HCT116 (cell line): ENCODE results near the gene KCNJ10. TPM values are rescaled to one million over a fixed set of nuclear protein-coding genes. Genes with fewer than 3 reads are reported as not detected.

ENCODE experiments used
- ATAC-seq: fragments of 200-7000 bp; cut with Tn5 transposase; 2 replicates; pipeline ENCODE4 v1.9.1; 2020; ENCODE audit warnings: mild to moderate bottlenecking, moderate library complexity
- BruUV-seq: library from RNA; stranded (reverse); fragments of 400-500 nt; replicated peaks from 2 replicates; lab custom pipeline; 2021; lab: Mats Ljungman, UMichigan
- CTCF ChIA-PET: fragments of 300-600 bp; sonication (Branson Sonifier 250); formaldehyde crosslinking; loops from one replicate; lab custom pipeline; 2021; ENCODE audit warnings: antibody characterized with exemption; lab: Charles Lee
- POLR2A ChIA-PET: fragments of 300-600, 350-600 bp; sonication (Branson Sonifier 250); formaldehyde crosslinking; loops from one replicate; lab custom pipeline; 2021; ENCODE audit warnings: antibody characterized with exemption; lab: Charles Lee
- RAD21 ChIA-PET, 2 experiments: fragments of 300-600 bp; sonication (Branson Sonifier 250); formaldehyde crosslinking; loops; one replicate each; lab custom pipeline; 2023; ENCODE audit warnings: low total read pairs in 2 of 2; ENCODE audit not compliant: uncharacterized antibody in 2 of 2, unreplicated experiment in 2 of 2, low non-redundant PET in 1 of 2; lab: Charles Lee
- DNase-seq: peaks from one replicate; pipeline ENCODE4 v3.0.0-alpha.2; 2010; ENCODE audit warnings: low read depth, low spot score
- H2AFZ ChIP-seq: fragments of 200-600 bp; shearing (Covaris generic), sonication (generic); 2 replicates; pipeline ENCODE4 v1.6.1; 2017; ENCODE audit warnings: low read depth, mixed run types, mixed read lengths, antibody characterized with exemption, low read length; ENCODE audit not compliant: poor library complexity, severe bottlenecking
- H3K27ac ChIP-seq: 2 replicates; pipeline ENCODE4 v1.5.1; 2012; ENCODE audit warnings: low read depth, low read length
- H3K27me3 ChIP-seq: fragments of 200-600 bp; sonication (generic); 2 replicates; pipeline ENCODE4 v1.6.1; 2016; ENCODE audit warnings: mixed run types, low read length, mixed read lengths; ENCODE audit not compliant: insufficient read depth
- H3K36me3 ChIP-seq, 2 experiments: fragments of 200-500 bp in 1 of 2; fragments of 200-600 bp in 1 of 2; sonication (Bioruptor generic) in 1 of 2; sonication (generic) in 1 of 2; 2 replicates each; pipeline versions ENCODE4 v1.5.1 to v1.6.1; 2014 to 2016; ENCODE audit warnings: low read length in 2 of 2, inconsistent platforms in 1 of 2, mixed read lengths in 1 of 2, mixed run types in 1 of 2; ENCODE audit not compliant: insufficient read depth in 2 of 2, control insufficient read depth in 1 of 2
- H3K4me1 ChIP-seq, 2 experiments: fragments of 200-600 bp in 1 of 2; sonication (generic) in 1 of 2; 2 replicates each; pipeline versions ENCODE4 v1.5.1 to v1.6.1; 2012 to 2017; ENCODE audit warnings: low read length in 2 of 2, inconsistent platforms in 1 of 2, mild to moderate bottlenecking in 1 of 2, mixed read lengths in 1 of 2, mixed run types in 1 of 2, moderate library complexity in 1 of 2; ENCODE audit not compliant: insufficient read depth in 2 of 2, control insufficient read depth in 1 of 2
- H3K4me2 ChIP-seq: fragments of 200-600 bp; sonication (generic); 2 replicates; pipeline ENCODE4 v1.6.1; 2017; ENCODE audit warnings: mixed run types, low read length, mixed read lengths
- H3K4me3 ChIP-seq, 2 experiments: fragments of 200-600 bp in 1 of 2; sonication (generic) in 1 of 2; replicated peaks in 1 of 2; 2 replicates each; pipeline ENCODE4 v1.5.1; 2011 to 2016; ENCODE audit warnings: low read length in 2 of 2, control low read depth in 1 of 2, low read depth in 1 of 2, mild to moderate bottlenecking in 1 of 2, mixed read lengths in 1 of 2, mixed run types in 1 of 2
- H3K79me2 ChIP-seq: fragments of 200-600 bp; sonication (generic); 2 replicates; pipeline ENCODE4 v1.6.1; 2017; ENCODE audit warnings: mild to moderate bottlenecking, mixed run types, low read length, moderate library complexity, mixed read lengths; ENCODE audit not compliant: insufficient read depth
- H3K9ac ChIP-seq: fragments of 200-600 bp; sonication (generic); 2 replicates; pipeline ENCODE4 v1.6.1; 2016; ENCODE audit warnings: low read length, mixed read lengths
- H3K9me2 ChIP-seq: fragments of 200-600 bp; sonication (generic), shearing (Covaris generic); 2 replicates; pipeline ENCODE4 v1.6.1; 2017; ENCODE audit warnings: mixed run types, mild to moderate bottlenecking, moderate library complexity; ENCODE audit not compliant: insufficient read depth
- H3K9me3 ChIP-seq, 2 experiments: fragments of 200-500 bp in 1 of 2; fragments of 200-600 bp in 1 of 2; sonication (Bioruptor generic) in 1 of 2; sonication (generic) in 1 of 2; 2 replicates each; pipeline ENCODE4 v1.6.1; 2014 to 2017; ENCODE audit warnings: low read length in 2 of 2, mixed read lengths in 2 of 2, inconsistent platforms in 1 of 2, low read depth in 1 of 2, mild to moderate bottlenecking in 1 of 2, mixed run types in 1 of 2, moderate library complexity in 1 of 2; ENCODE audit not compliant: control insufficient read depth in 1 of 2, insufficient read depth in 1 of 2
- H4K20me1 ChIP-seq: fragments of 200-600 bp; sonication (generic), shearing (Covaris generic); 2 replicates; pipeline ENCODE4 v1.6.1; 2017; ENCODE audit warnings: mixed run types, mild to moderate bottlenecking, moderate library complexity; ENCODE audit not compliant: insufficient read depth
- CBX3 ChIP-seq: IDR thresholded peaks from 2 replicates; pipeline ENCODE4 v1.6.1; 2012; ENCODE audit warnings: low read depth
- CEBPB ChIP-seq: IDR thresholded peaks from 2 replicates; pipeline ENCODE4 v1.6.1; 2012; ENCODE audit warnings: low read depth
- CTCF ChIP-seq, 3 experiments: fragments of 200-600 bp in 1 of 3; sonication (generic) in 1 of 3; IDR thresholded peaks in 2 of 3; conservative IDR thresholded peaks in 1 of 3; 2 replicates each; pipeline ENCODE4 v1.5.1; 2012 to 2017; ENCODE audit warnings: low read depth in 2 of 3, low read length in 2 of 3, antibody characterized with exemption in 1 of 3, borderline replicate concordance in 1 of 3, control low read depth in 1 of 3, mild to moderate bottlenecking in 1 of 3, mixed read lengths in 1 of 3, mixed run types in 1 of 3, moderate library complexity in 1 of 3; ENCODE audit not compliant: insufficient read depth in 1 of 3
- EGR1 ChIP-seq: IDR thresholded peaks from 2 replicates; pipeline ENCODE4 v1.6.1; 2012; ENCODE audit warnings: low read depth
- EZH2 ChIP-seq: fragments of 200-600 bp; sonication (generic); IDR thresholded peaks from 2 replicates; pipeline ENCODE4 v1.6.1; 2017; ENCODE audit warnings: antibody characterized with exemption, mixed run types
- MAX ChIP-seq: IDR thresholded peaks from 2 replicates; pipeline ENCODE4 v1.6.1; 2012
- POLR2A ChIP-seq: IDR thresholded peaks from 2 replicates; pipeline ENCODE4 v1.7.0; 2011; ENCODE audit warnings: borderline replicate concordance; ENCODE audit not compliant: insufficient read depth, insufficient read length; ENCODE audit errors: extremely low read depth
- RAD21 ChIP-seq: IDR thresholded peaks from 2 replicates; pipeline ENCODE4 v1.6.1; 2012; ENCODE audit warnings: low read depth, mild to moderate bottlenecking
- SP1 ChIP-seq: IDR thresholded peaks from 2 replicates; pipeline ENCODE4 v1.6.1; 2012; ENCODE audit warnings: low read depth
- SRF ChIP-seq: IDR thresholded peaks from 2 replicates; pipeline ENCODE4 v1.6.1; 2012; ENCODE audit warnings: low read depth
- YY1 ChIP-seq: IDR thresholded peaks from 2 replicates; pipeline ENCODE4 v1.6.1; 2011; ENCODE audit warnings: low read length, low read depth, moderate library complexity, mild to moderate bottlenecking; ENCODE audit not compliant: insufficient replicate concordance; ENCODE audit errors: extremely low read depth
- ZBTB33 ChIP-seq: IDR thresholded peaks from 2 replicates; pipeline ENCODE4 v1.6.1; 2011; ENCODE audit warnings: mild to moderate bottlenecking, low read length, moderate library complexity; ENCODE audit not compliant: insufficient replicate concordance; ENCODE audit errors: extremely low read depth
- ZFX ChIP-seq: fragments of 450-650 bp; IDR thresholded peaks from 2 replicates; pipeline ENCODE4 v1.6.1; 2017
- intact Hi-C: fragments of 100-400 bp; cut with micrococcal nuclease; formaldehyde crosslinking; loops from 2 replicates; pipeline ENCODE4 v1.10.0; 2022
- total RNA-seq: library from RNA; stranded (reverse); gene quantifications from one replicate; pipeline ENCODE4 v1.2.1, GENCODE V29; 2021; ENCODE audit not compliant: unreplicated experiment

The KCNJ10 gene
- total RNA-seq, 1 experiment from 2014 or later, result 0.57 TPM

- H3K27ac ChIP-seq, result no peak overlapping the region
- H3K4me2 ChIP-seq, result no peak overlapping the region
- DNase-seq (no peak), ATAC-seq (no peak)
- RAD21 ChIA-PET, result no interaction called here
- intact Hi-C loops, result no loop called here
- POLR2A ChIA-PET, result no interaction called here
- H3K36me3 ChIP-seq, result no peaks in the 10 kb centered on the region; a peak in 2 of 4 replicates
- no peaks in the 10 kb centered on the region for H3K27me3 ChIP-seq
- no peaks in the 10 kb centered on the region for H3K9me3 ChIP-seq
- H3K9me2 ChIP-seq, result no peaks in the 10 kb centered on the region
- H3K4me3 ChIP-seq, result no peak overlapping the region
- BruUV-seq, result no TSS peak
- no peak overlapping the region for H2AFZ ChIP-seq
- no peaks in the 10 kb centered on the region for H4K20me1 ChIP-seq
- H3K79me2 ChIP-seq, result peaks cover 4% of the 10 kb centered on the region; the same call in 1 of the 2 replicates
- no peak overlapping the region for H3K9ac ChIP-seq
- CTCF ChIA-PET, result no interaction called here
- H3K4me1 ChIP-seq, result peaks cover 9 to 19% of the 10 kb centered on the region in 2 experiments
- TF ChIP-seq MAX (no peak), POLR2A (no peak), SRF (no peak), CBX3 (no peak), RAD21 (no peak), ZFX (no peak), YY1 (no peak), CTCF (IDR thresholded peaks at IDR 0.05 in 2 of 3, conservative IDR thresholded peaks at IDR 0.05 in 1 of 3; ENCODE audit: borderline replicate concordance in 1 of 3, insufficient read depth in 1 of 3, low read depth in 2 of 3, low read length in 2 of 3) (no peak), ZBTB33 (no peak), CEBPB (no peak), EZH2 (no peak), EGR1 (no peak), SP1 (no peak)
- TF ChIP-seq, all 23 proteins: peak for 0
Measured at GRCh38 chr1:160094806-160095205, 24.8 kb upstream of the KCNJ10 start.
